NCI-H1930 (cell line): Measurements from ENCODE around the gene RPS6KA2.
A peak's percentile ranks its signal among the peaks of the same experiment; 100 is the strongest.

Source experiments
- DNase-seq, 2 experiments: peaks; one replicate each; lab custom pipeline; 2025; lab: John Stamatoyannopoulos, UW

RPS6KA2 gene

GRCh38 chr6:166420351-166420750 lies 206.7 kb downstream of the RPS6KA2 start:
- DNase-seq = no peak

GRCh38 chr6:166419717-166420116 lies 207.3 kb downstream of the RPS6KA2 start:
- no peak for DNase-seq

- DNase-seq = no peak
Measured at GRCh38 chr6:166419286-166419685, 207.8 kb downstream of the RPS6KA2 start.

- no peak for DNase-seq
Measured at GRCh38 chr6:166418691-166419143, 208.3 kb downstream of the RPS6KA2 start.

GRCh38 chr6:166417285-166417691 lies 209.8 kb downstream of the RPS6KA2 start:
- no peak for DNase-seq

- DNase-seq = no peak
Measured at GRCh38 chr6:166415833-166416347, 211.2 kb downstream of the RPS6KA2 start.

GRCh38 chr6:166415306-166415705 lies 211.7 kb downstream of the RPS6KA2 start:
- no peak for DNase-seq

- no peak for DNase-seq
Measured at GRCh38 chr6:166413491-166413951, 213.5 kb downstream of the RPS6KA2 start.

GRCh38 chr6:166412911-166413384 lies 214.1 kb downstream of the RPS6KA2 start:
- no peak for DNase-seq

GRCh38 chr6:166412156-166412910 lies 214.7 kb downstream of the RPS6KA2 start:
- no peak for DNase-seq

GRCh38 chr6:166411721-166412151 lies 215.3 kb downstream of the RPS6KA2 start:
- DNase-seq = no peak

GRCh38 chr6:166411271-166411670 lies 215.8 kb downstream of the RPS6KA2 start:
- no peak for DNase-seq

GRCh38 chr6:166410426-166410935 lies 216.6 kb downstream of the RPS6KA2 start:
- no peak for DNase-seq

- DNase-seq = no peak
Measured at GRCh38 chr6:166408936-166409755, 217.9 kb downstream of the RPS6KA2 start.

GRCh38 chr6:166406197-166406596 lies 220.9 kb downstream of the RPS6KA2 start:
- DNase-seq = no peak

GRCh38 chr6:166405386-166405785 lies 221.7 kb downstream of the RPS6KA2 start:
- DNase-seq = no peak

GRCh38 chr6:166402582-166403277 lies 224.3 kb downstream of the RPS6KA2 start:
- no peak for DNase-seq

GRCh38 chr6:166400649-166401250 lies 226.3 kb downstream of the RPS6KA2 start:
- DNase-seq = peak in 1 of 2 experiments; percentile 27

- no peak for DNase-seq
Measured at GRCh38 chr6:166400181-166400580, 226.9 kb downstream of the RPS6KA2 start.

GRCh38 chr6:166398348-166398747 lies 228.7 kb downstream of the RPS6KA2 start:
- DNase-seq = no peak

- no peak for DNase-seq
Measured at GRCh38 chr6:166397849-166398248, 229.2 kb downstream of the RPS6KA2 start.
